Testis (tissue), 2 donors: ENCODE measurements around the gene PIK3R2.

ENCODE experiments used
- POLR2A ChIP-seq: fragments of 450-650 bp; IDR thresholded peaks from one replicate; pipeline ENCODE4 v1.6.1; 2017; ENCODE audit warnings: antibody characterized with exemption, mild to moderate bottlenecking, moderate library complexity
- TF ChIP-seq, protein P1 (sequence below), 3 experiments: fragments of 450-650 bp in 2 of 3; fragments of 200-600 bp in 1 of 3; sonication (generic) in 1 of 3; IDR thresholded peaks; one replicate each; pipeline ENCODE4 v1.5.1; 2016 to 2019; ENCODE audit warnings: antibody characterized with exemption in 3 of 3, mild to moderate bottlenecking in 2 of 3, moderate library complexity in 1 of 3

DNA sequence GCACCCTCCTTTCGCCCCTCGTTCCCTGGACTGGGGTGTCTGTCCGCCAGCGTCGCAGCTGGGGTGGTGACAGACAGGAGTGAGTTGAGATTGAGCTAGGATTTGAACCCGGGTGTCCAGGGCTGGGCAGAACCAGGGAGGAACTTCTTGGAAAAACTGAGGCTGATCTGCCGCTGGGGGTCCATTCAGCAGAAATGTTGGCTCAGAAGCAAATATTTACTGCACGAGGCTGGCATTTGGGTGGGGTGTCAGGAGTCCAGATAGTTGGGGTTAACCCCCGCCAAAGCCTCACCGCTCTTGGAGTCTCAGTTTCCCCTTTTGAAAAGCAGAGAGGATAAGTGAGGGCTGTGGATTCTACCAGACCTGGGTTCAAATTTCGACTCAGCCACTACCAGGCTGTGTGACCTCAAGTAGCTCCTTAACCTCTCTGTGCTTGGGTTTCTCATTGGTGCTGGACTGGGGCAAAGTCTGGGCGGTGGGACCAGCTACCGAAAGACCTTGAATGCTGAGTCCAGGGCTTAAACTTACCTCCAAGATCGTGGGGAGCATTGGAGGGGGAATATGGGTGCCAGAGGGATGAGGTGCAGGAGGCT lies 34.4 kb upstream of the PIK3R2 start:
- no peak for TF ChIP-seq POLR2A
- TF ChIP-seq, protein P1, sequence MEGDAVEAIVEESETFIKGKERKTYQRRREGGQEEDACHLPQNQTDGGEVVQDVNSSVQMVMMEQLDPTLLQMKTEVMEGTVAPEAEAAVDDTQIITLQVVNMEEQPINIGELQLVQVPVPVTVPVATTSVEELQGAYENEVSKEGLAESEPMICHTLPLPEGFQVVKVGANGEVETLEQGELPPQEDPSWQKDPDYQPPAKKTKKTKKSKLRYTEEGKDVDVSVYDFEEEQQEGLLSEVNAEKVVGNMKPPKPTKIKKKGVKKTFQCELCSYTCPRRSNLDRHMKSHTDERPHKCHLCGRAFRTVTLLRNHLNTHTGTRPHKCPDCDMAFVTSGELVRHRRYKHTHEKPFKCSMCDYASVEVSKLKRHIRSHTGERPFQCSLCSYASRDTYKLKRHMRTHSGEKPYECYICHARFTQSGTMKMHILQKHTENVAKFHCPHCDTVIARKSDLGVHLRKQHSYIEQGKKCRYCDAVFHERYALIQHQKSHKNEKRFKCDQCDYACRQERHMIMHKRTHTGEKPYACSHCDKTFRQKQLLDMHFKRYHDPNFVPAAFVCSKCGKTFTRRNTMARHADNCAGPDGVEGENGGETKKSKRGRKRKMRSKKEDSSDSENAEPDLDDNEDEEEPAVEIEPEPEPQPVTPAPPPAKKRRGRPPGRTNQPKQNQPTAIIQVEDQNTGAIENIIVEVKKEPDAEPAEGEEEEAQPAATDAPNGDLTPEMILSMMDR (IDR thresholded peaks at IDR 0.05) = no peak
